Measurements from ENCODE around the gene C22orf31.
A peak's percentile ranks its signal among the peaks of the same experiment; 100 is the strongest.

The C22orf31 gene

GRCh38 chr22:29030618-29031226 is 30.9 kb downstream of the C22orf31 start:
- peak overlapping the region in 1 of 11 experiments; percentile 36; a peak in 1 of 22 replicates for H3K9ac ChIP-seq

GRCh38 chr22:29030016-29030617 is 31.5 kb downstream of the C22orf31 start:
- Histone ChIP-seq H3K27ac (no peak overlapping the region), H3K4me2 (peak overlapping the region; percentile 45 to 79 (median 66)), H3K9me3 (replicated peaks in 1 of 11) (no peaks in the 10 kb centered on the region), H3K4me1 (peaks cover 19 to 23% (median 21%) of the 10 kb centered on the region in 10 experiments), H3K27me3 (peaks cover 34 to 45% (median 40%) of the 10 kb centered on the region in 11 experiments), H3K4me3 (peak overlapping the region in 7 of 10 experiments; percentile 6 to 43 (median 31); a peak in 8 of 20 replicates), H4K20me1 (peaks cover 0 to 86% (median 41%) of the 10 kb centered on the region in 11 experiments; a peak in 18 of 22 replicates), H3K36me3 (peaks cover 0 to 12% (median 7%) of the 10 kb centered on the region in 11 experiments; a peak in 7 of 22 replicates), H3K9ac (no peak overlapping the region)
- TF ChIP-seq Cebpa-rat (IDR thresholded peaks at IDR 0.05) = no peak

More at GRCh38 chr22:29030618-29031226, 30.9 kb downstream of the C22orf31 start:
- no peaks in the 10 kb centered on the region for H3K9me3 ChIP-seq (replicated peaks in 1 of 11)
- peaks cover 19 to 23% (median 21%) of the 10 kb centered on the region in 10 experiments for H3K4me1 ChIP-seq
- H3K27me3 ChIP-seq = peaks cover 34 to 45% (median 40%) of the 10 kb centered on the region in 11 experiments
- peak overlapping the region; percentile 45 to 79 (median 66) for H3K4me2 ChIP-seq
- no peak for TF ChIP-seq Cebpa-rat (IDR thresholded peaks at IDR 0.05)
- peak overlapping the region in 7 of 10 experiments; percentile 6 to 43 (median 31); a peak in 9 of 20 replicates for H3K4me3 ChIP-seq
- H3K27ac ChIP-seq = no peak overlapping the region
- peaks cover 0 to 12% (median 7%) of the 10 kb centered on the region in 11 experiments; a peak in 7 of 22 replicates for H3K36me3 ChIP-seq
- H4K20me1 ChIP-seq = peaks cover 0 to 83% (median 41%) of the 10 kb centered on the region in 11 experiments; a peak in 18 of 22 replicates

- no peaks in the 10 kb centered on the region for H3K9me3 ChIP-seq (replicated peaks in 1 of 11)
- H4K20me1 ChIP-seq = peaks cover 0 to 87% (median 41%) of the 10 kb centered on the region in 11 experiments; a peak in 18 of 22 replicates
- peaks cover 19 to 23% (median 21%) of the 10 kb centered on the region in 10 experiments for H3K4me1 ChIP-seq
- H3K4me2 ChIP-seq = no peak overlapping the region
- H3K9ac ChIP-seq = no peak overlapping the region
- TF ChIP-seq Cebpa-rat (IDR thresholded peaks at IDR 0.05) = no peak
- no peak overlapping the region for H3K4me3 ChIP-seq
- H3K27ac ChIP-seq = no peak overlapping the region
- peaks cover 34 to 45% (median 40%) of the 10 kb centered on the region in 11 experiments for H3K27me3 ChIP-seq
- peaks cover 0 to 12% (median 7%) of the 10 kb centered on the region in 11 experiments; a peak in 7 of 22 replicates for H3K36me3 ChIP-seq
These were observed 32.2 kb downstream of the C22orf31 start for GRCh38 chr22:29029202-29030000.

GRCh38 chr22:29028468-29028867 is 33.2 kb downstream of the C22orf31 start:
- no peak; a peak in 1 of 22 replicates for TF ChIP-seq Cebpa-rat (IDR thresholded peaks at IDR 0.05)
- no peak overlapping the region for H3K9ac ChIP-seq
- H3K4me3 ChIP-seq = no peak overlapping the region
- H3K36me3 ChIP-seq = peaks cover 0 to 12% (median 7%) of the 10 kb centered on the region in 11 experiments; a peak in 7 of 22 replicates
- H3K27ac ChIP-seq = no peak overlapping the region
- H3K4me2 ChIP-seq = no peak overlapping the region
- peaks cover 34 to 45% (median 40%) of the 10 kb centered on the region in 11 experiments for H3K27me3 ChIP-seq
- H3K9me3 ChIP-seq (replicated peaks in 1 of 11) = no peaks in the 10 kb centered on the region
- H3K4me1 ChIP-seq = peaks cover 19 to 23% (median 21%) of the 10 kb centered on the region in 10 experiments
- peaks cover 0 to 87% (median 41%) of the 10 kb centered on the region in 11 experiments; a peak in 18 of 22 replicates for H4K20me1 ChIP-seq

- Histone ChIP-seq H3K36me3 (peaks cover 0 to 12% (median 7%) of the 10 kb centered on the region in 11 experiments; a peak in 7 of 22 replicates), H3K9me3 (replicated peaks in 1 of 11) (no peaks in the 10 kb centered on the region), H3K9ac (no peak overlapping the region), H3K4me2 (no peak overlapping the region), H3K4me1 (peaks cover 11 to 17% (median 16%) of the 10 kb centered on the region in 10 experiments), H3K27me3 (peaks cover 31 to 35% (median 32%) of the 10 kb centered on the region in 11 experiments), H4K20me1 (peaks cover 0 to 75% (median 34%) of the 10 kb centered on the region in 11 experiments; a peak in 18 of 22 replicates), H3K4me3 (no peak overlapping the region), H3K27ac (no peak overlapping the region)
- TF ChIP-seq Cebpa-rat (IDR thresholded peaks at IDR 0.05) = no peak
These were observed 35.1 kb downstream of the C22orf31 start for GRCh38 chr22:29026579-29026978.

- peaks cover 0 to 42% (median 7%) of the 10 kb centered on the region in 11 experiments; a peak in 9 of 22 replicates for H4K20me1 ChIP-seq
- peaks cover 0 to 2% (median 0%) of the 10 kb centered on the region in 11 experiments; a peak in 4 of 22 replicates for H3K27me3 ChIP-seq
- H3K36me3 ChIP-seq = peaks cover 0 to 11% (median 0%) of the 10 kb centered on the region in 11 experiments; a peak in 6 of 22 replicates
- no peak overlapping the region for H3K27ac ChIP-seq
- no peak for TF ChIP-seq Cebpa-rat (IDR thresholded peaks at IDR 0.05)
- peaks cover 0 to 17% (median 7%) of the 10 kb centered on the region in 11 experiments; a peak in 9 of 22 replicates for H3K9me3 ChIP-seq (replicated peaks in 1 of 11)
- no peak overlapping the region for H3K9ac ChIP-seq
- H3K4me2 ChIP-seq = no peak overlapping the region
- no peak overlapping the region for H3K4me3 ChIP-seq
- H3K4me1 ChIP-seq = peaks cover 0 to 6% (median 0%) of the 10 kb centered on the region in 10 experiments; a peak in 2 of 20 replicates
These were observed 38.3 kb downstream of the C22orf31 start for GRCh38 chr22:29023172-29023796.

- Histone ChIP-seq H3K9ac (no peak overlapping the region), H3K4me3 (no peak overlapping the region), H3K9me3 (replicated peaks in 1 of 11) (peaks cover 0 to 20% (median 7%) of the 10 kb centered on the region in 11 experiments; a peak in 9 of 22 replicates), H3K36me3 (peaks cover 0 to 11% (median 0%) of the 10 kb centered on the region in 11 experiments; a peak in 6 of 22 replicates), H3K4me2 (no peak overlapping the region), H3K27me3 (no peaks in the 10 kb centered on the region), H4K20me1 (peaks cover 0 to 36% (median 0%) of the 10 kb centered on the region in 11 experiments; a peak in 8 of 22 replicates), H3K4me1 (peaks cover 0 to 6% (median 0%) of the 10 kb centered on the region in 10 experiments; a peak in 2 of 20 replicates), H3K27ac (no peak overlapping the region)
- no peak for TF ChIP-seq Cebpa-rat (IDR thresholded peaks at IDR 0.05)
These were observed 39.4 kb downstream of the C22orf31 start for GRCh38 chr22:29022101-29022817.
